ENCODE results near the gene SERPINB5.

The SERPINB5 gene

GRCh38 chr18:63528863-63529492 lies 52.2 kb downstream of the SERPINB5 start:
- Histone ChIP-seq H3K9me3 (ENCODE audit: control insufficient read depth, insufficient read depth, low read length) (no peaks in the 10 kb centered on the region), H3K27ac (ENCODE audit: low read depth, low read length) (no peak overlapping the region), H3K9me2 (replicated peaks; ENCODE audit: control insufficient read depth, low read length) (no peaks in the 10 kb centered on the region), H3K4me3 (ENCODE audit: low read length) (no peak overlapping the region), H4K20me1 (ENCODE audit: control insufficient read depth, insufficient read depth, low read depth, low read length) (no peaks in the 10 kb centered on the region), H3K36me3 (ENCODE audit: control insufficient read depth, low read length) (no peaks in the 10 kb centered on the region), H3K79me2 (ENCODE audit: control insufficient read depth, low read length) (no peaks in the 10 kb centered on the region), H3K4me2 (ENCODE audit: low read length) (no peak overlapping the region), H3K4me1 (ENCODE audit: control insufficient read depth, low read length) (no peaks in the 10 kb centered on the region), H3K27me3 (ENCODE audit: control insufficient read depth, low read length) (peaks cover 3% of the 10 kb centered on the region; the same call in 1 of the 2 replicates), H3F3A (ENCODE audit: control insufficient read depth, insufficient read depth) (no peaks in the 10 kb centered on the region)
- TF ChIP-seq CTCF (IDR thresholded peaks at IDR 0.05; ENCODE audit: low read depth, low read length, poor library complexity, severe bottlenecking) (no peak), EZH2phosphoT487 (IDR thresholded peaks at IDR 0.05; ENCODE audit: borderline replicate concordance, low read length) (no peak)

GRCh38 chr18:63532471-63532870 lies 55.7 kb downstream of the SERPINB5 start:
- H3K4me3 ChIP-seq (ENCODE audit: low read length) = no peak overlapping the region
- H3K27ac ChIP-seq (ENCODE audit: low read depth, low read length) = no peak overlapping the region
- H3K36me3 ChIP-seq (ENCODE audit: control insufficient read depth, low read length) = no peaks in the 10 kb centered on the region
- no peak overlapping the region for H3K4me2 ChIP-seq (ENCODE audit: low read length)
- no peak for TF ChIP-seq EZH2phosphoT487 (IDR thresholded peaks at IDR 0.05; ENCODE audit: borderline replicate concordance, low read length)
- TF ChIP-seq CTCF (IDR thresholded peaks at IDR 0.05; ENCODE audit: low read depth, low read length, poor library complexity, severe bottlenecking) = no peak
- no peaks in the 10 kb centered on the region for H3K79me2 ChIP-seq (ENCODE audit: control insufficient read depth, low read length)
- H3K9me3 ChIP-seq (ENCODE audit: control insufficient read depth, insufficient read depth, low read length) = no peaks in the 10 kb centered on the region
- no peaks in the 10 kb centered on the region for H3K9me2 ChIP-seq (replicated peaks; ENCODE audit: control insufficient read depth, low read length)
- peaks cover 10% of the 10 kb centered on the region for H3K27me3 ChIP-seq (ENCODE audit: control insufficient read depth, low read length)
- no peaks in the 10 kb centered on the region for H3K4me1 ChIP-seq (ENCODE audit: control insufficient read depth, low read length)
- no peaks in the 10 kb centered on the region for H3F3A ChIP-seq (ENCODE audit: control insufficient read depth, insufficient read depth)
- H4K20me1 ChIP-seq (ENCODE audit: control insufficient read depth, insufficient read depth, low read depth, low read length) = no peaks in the 10 kb centered on the region

GRCh38 chr18:63534615-63535014 lies 57.9 kb downstream of the SERPINB5 start:
- Histone ChIP-seq H4K20me1 (ENCODE audit: control insufficient read depth, insufficient read depth, low read depth, low read length) (no peaks in the 10 kb centered on the region), H3F3A (ENCODE audit: control insufficient read depth, insufficient read depth) (no peaks in the 10 kb centered on the region), H3K4me1 (ENCODE audit: control insufficient read depth, low read length) (no peaks in the 10 kb centered on the region), H3K79me2 (ENCODE audit: control insufficient read depth, low read length) (no peaks in the 10 kb centered on the region), H3K27ac (ENCODE audit: low read depth, low read length) (no peak overlapping the region), H3K36me3 (ENCODE audit: control insufficient read depth, low read length) (no peaks in the 10 kb centered on the region), H3K9me2 (replicated peaks; ENCODE audit: control insufficient read depth, low read length) (no peaks in the 10 kb centered on the region), H3K4me2 (ENCODE audit: low read length) (no peak overlapping the region), H3K27me3 (ENCODE audit: control insufficient read depth, low read length) (peaks cover 10% of the 10 kb centered on the region), H3K4me3 (ENCODE audit: low read length) (no peak overlapping the region), H3K9me3 (ENCODE audit: control insufficient read depth, insufficient read depth, low read length) (no peaks in the 10 kb centered on the region)
- TF ChIP-seq EZH2phosphoT487 (IDR thresholded peaks at IDR 0.05; ENCODE audit: borderline replicate concordance, low read length) (no peak), CTCF (IDR thresholded peaks at IDR 0.05; ENCODE audit: low read depth, low read length, poor library complexity, severe bottlenecking) (no peak)

Measured in DOHH2 (cell line).